DND-41 (cell line): Measurements from ENCODE around the gene RTF1.
A peak's percentile ranks its signal among the peaks of the same experiment; 100 is the strongest.

Source experiments
- ATAC-seq: fragments of 200-7000 bp; cut with Tn5 transposase; 3 replicates; pipeline ENCODE4 v1.9.1; 2021; ENCODE audit warnings: low read depth; ENCODE audit not compliant: insufficient read depth
- DNase-seq: peaks from one replicate; pipeline ENCODE4 v3.0.0-alpha.2; 2020
- H2AFZ ChIP-seq: 2 replicates; pipeline ENCODE4 v1.6.0; 2012; ENCODE audit warnings: low read depth, low read length
- H3K27ac ChIP-seq: 2 replicates; pipeline ENCODE4 v1.5.1; 2012; ENCODE audit warnings: low read length, inconsistent platforms
- H3K27me3 ChIP-seq: fragments of 200-600 bp; sonication (generic); 2 replicates; pipeline ENCODE4 v1.6.0; 2012; ENCODE audit warnings: low read length, mild to moderate bottlenecking, inconsistent platforms; ENCODE audit not compliant: insufficient read depth, poor library complexity
- H3K36me3 ChIP-seq: 2 replicates; pipeline ENCODE4 v1.5.1; 2012; ENCODE audit warnings: low read length, inconsistent platforms; ENCODE audit not compliant: insufficient read depth
- H3K4me1 ChIP-seq: 2 replicates; pipeline ENCODE4 v1.5.1; 2012; ENCODE audit warnings: mild to moderate bottlenecking, low read length; ENCODE audit not compliant: insufficient read depth
- H3K4me2 ChIP-seq: 2 replicates; pipeline ENCODE4 v1.6.0; 2012; ENCODE audit warnings: mild to moderate bottlenecking, moderate library complexity, low read length, inconsistent platforms; ENCODE audit not compliant: insufficient read depth
- H3K4me3 ChIP-seq, 2 experiments: fragments of 200-600 bp in 1 of 2; shearing (Covaris generic) in 1 of 2; 2 replicates each; pipeline ENCODE4 v1.5.1; 2012 to 2016; ENCODE audit warnings: inconsistent platforms in 2 of 2, low read length in 2 of 2, mild to moderate bottlenecking in 2 of 2, low read depth in 1 of 2, moderate library complexity in 1 of 2
- H3K79me2 ChIP-seq: 2 replicates; pipeline ENCODE4 v1.6.0; 2012; ENCODE audit warnings: low read length, inconsistent platforms; ENCODE audit not compliant: insufficient read depth
- H3K9ac ChIP-seq: 2 replicates; pipeline ENCODE4 v1.6.0; 2012; ENCODE audit warnings: low read depth, mild to moderate bottlenecking, inconsistent platforms, low read length, moderate library complexity
- H3K9me3 ChIP-seq: 2 replicates; pipeline ENCODE4 v1.5.1; 2012; ENCODE audit warnings: low read length, moderate library complexity, mild to moderate bottlenecking, inconsistent platforms; ENCODE audit not compliant: insufficient read depth, severe bottlenecking
- H4K20me1 ChIP-seq: 2 replicates; pipeline ENCODE4 v1.6.0; 2012; ENCODE audit warnings: low read length; ENCODE audit not compliant: insufficient read depth
- CTCF ChIP-seq: IDR thresholded peaks from 2 replicates; pipeline ENCODE4 v1.5.1; 2012; ENCODE audit warnings: borderline replicate concordance, low read length, moderate library complexity, mild to moderate bottlenecking; ENCODE audit not compliant: poor library complexity, severe bottlenecking; ENCODE audit errors: extremely low read depth
- EZH2 ChIP-seq: IDR thresholded peaks from 3 replicates; pipeline ENCODE4 v1.6.1; 2012; ENCODE audit warnings: borderline replicate concordance, low read depth, mild to moderate bottlenecking, moderate library complexity, low read length, inconsistent platforms; ENCODE audit not compliant: severe bottlenecking

RTF1 gene

GRCh38 chr15:41493205-41493901, 76.5 kb downstream of the RTF1 start, which contains the start of gene ITPKA:
Gene ITPKA, plus strand, starts transcription at chr15:41493874. Its CDS starts 54 bp downstream, at chr15:41493928.
- Histone ChIP-seq H3K79me2 (no peaks in the 10 kb centered on the region), H3K4me2 (peak within 1 kb of the TSS; percentile 98), H3K4me3 (peak within 1 kb of the TSS; percentile 58 to 76), H3K9ac (peak within 1 kb of the TSS; percentile 94), H4K20me1 (peaks cover 4% of the 10 kb centered on the region; the same call in 1 of the 2 replicates), H3K27ac (peak within 1 kb of the TSS; percentile 88), H3K36me3 (no peaks in the 10 kb centered on the region), H3K27me3 (peaks cover 9% of the 10 kb centered on the region), H3K4me1 (peaks cover 26% of the 10 kb centered on the region), H3K9me3 (no peaks in the 10 kb centered on the region), H2AFZ (peak within 1 kb of the TSS; percentile 94)
- ATAC-seq (peak; percentile 81), DNase-seq (peak; percentile 81)
- TF ChIP-seq CTCF (no peak), EZH2 (no peak)

GRCh38 chr15:41493902-41494189, 77.0 kb downstream of the RTF1 start:
- Histone ChIP-seq H3K9ac (peak overlapping the region; percentile 94), H2AFZ (peak overlapping the region; percentile 79), H3K4me3 (peak overlapping the region; percentile 24 to 76; a peak in 3 of 4 replicates), H3K4me1 (peaks cover 26% of the 10 kb centered on the region), H3K36me3 (no peaks in the 10 kb centered on the region), H3K9me3 (no peaks in the 10 kb centered on the region), H3K4me2 (peak overlapping the region; percentile 98), H3K27ac (no peak overlapping the region), H3K27me3 (peaks cover 9% of the 10 kb centered on the region), H4K20me1 (peaks cover 4% of the 10 kb centered on the region; the same call in 1 of the 2 replicates), H3K79me2 (no peaks in the 10 kb centered on the region)
- DNase-seq = no peak
- TF ChIP-seq CTCF (no peak), EZH2 (no peak)
- no peak for ATAC-seq

DNA sequence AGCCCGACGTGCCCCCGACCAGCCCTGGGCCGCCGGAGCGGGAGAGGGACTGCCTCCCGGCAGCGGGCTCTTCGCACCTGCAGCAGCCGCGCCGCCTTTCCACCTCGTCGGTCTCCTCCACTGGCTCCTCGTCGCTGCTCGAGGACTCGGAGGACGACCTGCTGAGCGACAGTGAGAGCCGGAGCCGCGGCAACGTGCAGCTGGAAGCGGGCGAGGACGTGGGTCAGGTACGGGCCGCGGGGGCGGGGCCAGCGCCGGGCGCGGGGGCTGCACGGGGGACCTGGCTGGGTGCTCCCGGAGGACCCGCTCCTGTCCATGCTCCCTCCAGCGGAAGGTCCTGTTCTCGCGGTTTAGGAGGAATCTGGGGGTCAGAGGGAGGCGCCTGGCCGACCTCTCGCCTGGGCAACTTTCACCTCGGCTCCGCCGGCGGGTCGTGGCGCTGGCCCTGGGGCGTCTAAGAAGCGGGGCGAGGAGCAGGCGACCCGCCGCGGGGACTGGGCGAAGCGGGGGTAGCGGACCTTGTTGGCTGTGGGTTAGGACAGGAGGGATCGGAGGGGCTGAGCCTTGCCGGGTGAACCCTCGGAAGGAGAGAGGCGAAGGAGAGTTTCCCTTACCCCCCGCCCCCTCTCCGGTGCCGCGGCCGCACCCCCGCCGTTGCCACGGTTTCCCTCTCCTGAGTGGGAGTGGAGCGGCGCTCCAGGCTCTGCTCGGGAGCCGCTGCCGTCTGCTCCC, 77.5 kb downstream of the RTF1 start:
- Histone ChIP-seq H3K79me2 (no peaks in the 10 kb centered on the region), H3K9ac (peak overlapping the region; percentile 94), H2AFZ (peak overlapping the region; percentile 79), H3K4me2 (peak overlapping the region; percentile 98), H3K27me3 (peaks cover 9% of the 10 kb centered on the region), H4K20me1 (peaks cover 4% of the 10 kb centered on the region; the same call in 1 of the 2 replicates), H3K36me3 (no peaks in the 10 kb centered on the region), H3K27ac (no peak overlapping the region), H3K9me3 (no peaks in the 10 kb centered on the region), H3K4me1 (peaks cover 26% of the 10 kb centered on the region), H3K4me3 (peak overlapping the region; percentile 24 to 76; a peak in 3 of 4 replicates)
- TF ChIP-seq CTCF = no peak
- DNase-seq = peak; percentile 55
- ATAC-seq = peak; percentile 31; the same call in 2 of the 3 replicates
